ENCODE measurements around the gene SRL. TPM values are rescaled to one million over a fixed set of nuclear protein-coding genes. Genes with fewer than 3 reads are reported as not detected.
"Not testable (repeated sequence)": the region's sequence is repeated elsewhere in the genome, so short reads cannot be mapped to it uniquely, and the experiment has no call there.

The SRL gene
- total RNA-seq, 4 donors from 2014 or later = 1.2 to 3.4 (median 2.4) TPM

- no peak for ATAC-seq
- H3K36me3 ChIP-seq = no peaks in the 10 kb centered on the region
- no peaks in the 10 kb centered on the region for H3K4me1 ChIP-seq
- TF ChIP-seq EP300 (IDR thresholded peaks at IDR 0.05) (no peak), POLR2A (IDR thresholded peaks at IDR 0.05) (no peak), POLR2AphosphoS5 (IDR thresholded peaks at IDR 0.05) (no peak)
- TF ChIP-seq, protein P1, sequence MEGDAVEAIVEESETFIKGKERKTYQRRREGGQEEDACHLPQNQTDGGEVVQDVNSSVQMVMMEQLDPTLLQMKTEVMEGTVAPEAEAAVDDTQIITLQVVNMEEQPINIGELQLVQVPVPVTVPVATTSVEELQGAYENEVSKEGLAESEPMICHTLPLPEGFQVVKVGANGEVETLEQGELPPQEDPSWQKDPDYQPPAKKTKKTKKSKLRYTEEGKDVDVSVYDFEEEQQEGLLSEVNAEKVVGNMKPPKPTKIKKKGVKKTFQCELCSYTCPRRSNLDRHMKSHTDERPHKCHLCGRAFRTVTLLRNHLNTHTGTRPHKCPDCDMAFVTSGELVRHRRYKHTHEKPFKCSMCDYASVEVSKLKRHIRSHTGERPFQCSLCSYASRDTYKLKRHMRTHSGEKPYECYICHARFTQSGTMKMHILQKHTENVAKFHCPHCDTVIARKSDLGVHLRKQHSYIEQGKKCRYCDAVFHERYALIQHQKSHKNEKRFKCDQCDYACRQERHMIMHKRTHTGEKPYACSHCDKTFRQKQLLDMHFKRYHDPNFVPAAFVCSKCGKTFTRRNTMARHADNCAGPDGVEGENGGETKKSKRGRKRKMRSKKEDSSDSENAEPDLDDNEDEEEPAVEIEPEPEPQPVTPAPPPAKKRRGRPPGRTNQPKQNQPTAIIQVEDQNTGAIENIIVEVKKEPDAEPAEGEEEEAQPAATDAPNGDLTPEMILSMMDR (IDR thresholded peaks at IDR 0.05) = no peak
- no peak overlapping the region for H3K4me3 ChIP-seq
- WGBS, 2 donors (ENCODE audit: low coverage in 1 of 2) = 77 to 88% methylated on average over 9 of the region's 13 CpGs
- no peak overlapping the region for H3K27ac ChIP-seq
- H3K27me3 ChIP-seq = no peaks in the 10 kb centered on the region
- H3K9me3 ChIP-seq = no peaks in the 10 kb centered on the region
Observed at GRCh38 chr16:4158143-4159093, 83.5 kb downstream of the SRL start.

DNA sequence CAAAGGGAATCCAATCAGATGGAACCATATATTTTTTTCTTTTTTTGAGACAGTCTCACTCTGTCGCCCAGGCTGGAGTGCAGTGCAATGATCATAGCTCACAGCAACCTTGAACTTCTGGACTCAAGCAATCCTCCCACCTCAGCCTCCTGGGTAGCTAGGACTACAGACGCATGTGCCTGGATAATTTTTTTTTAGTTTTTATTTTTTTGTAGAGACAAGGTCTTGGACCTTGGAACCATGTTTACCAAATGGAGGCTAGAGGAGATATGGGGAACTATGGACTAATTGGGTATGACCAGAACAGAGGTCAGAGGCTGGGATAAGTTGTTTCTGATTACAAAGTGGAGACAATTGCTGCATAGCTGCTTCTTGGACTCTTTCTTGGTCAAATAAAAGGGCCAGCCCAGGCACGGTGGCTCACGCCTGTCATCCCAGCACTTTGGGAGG lies 84.5 kb downstream of the SRL start:
- Histone ChIP-seq H3K9me3 (no peaks in the 10 kb centered on the region), H3K4me1 (no peaks in the 10 kb centered on the region), H3K27ac (no peak overlapping the region), H3K4me3 (no peak overlapping the region), H3K36me3 (no peaks in the 10 kb centered on the region), H3K27me3 (no peaks in the 10 kb centered on the region)
- ATAC-seq = no peak
- WGBS, 2 donors (ENCODE audit: low coverage in 1 of 2) = 74 to 79% methylated on average over 2 to 3 of the region's 4 CpGs
- TF ChIP-seq EP300 (IDR thresholded peaks at IDR 0.05) (no peak), POLR2AphosphoS5 (IDR thresholded peaks at IDR 0.05) (no peak), POLR2A (IDR thresholded peaks at IDR 0.05) (no peak)
- TF ChIP-seq, protein P1 (IDR thresholded peaks at IDR 0.05) = no peak

DNA sequence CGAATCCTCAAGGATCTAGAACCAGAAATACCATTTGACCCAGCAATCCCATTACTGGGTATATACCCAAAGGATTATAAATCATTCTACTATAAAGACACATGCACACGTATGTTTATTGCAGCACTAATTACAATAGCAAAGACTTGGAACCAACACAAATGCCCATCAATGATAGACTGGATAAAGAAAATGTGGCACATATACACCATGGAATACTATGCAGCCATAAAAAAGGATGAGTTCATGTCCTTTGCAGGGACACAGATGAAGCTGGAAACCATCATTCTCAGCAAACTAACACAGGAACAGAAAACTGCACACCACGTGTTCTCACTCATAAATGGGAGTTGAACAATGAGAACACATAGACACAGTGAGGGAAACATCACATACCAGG lies 85.4 kb downstream of the SRL start:
- not testable (repeated sequence) for H3K4me3 ChIP-seq, H3K27ac ChIP-seq, H3K4me1 ChIP-seq, H3K9me3 ChIP-seq, H3K27me3 ChIP-seq, ATAC-seq, H3K36me3 ChIP-seq
- 81 to 100% methylated on average over 3 of the region's 3 CpGs for WGBS, 2 donors (ENCODE audit: low coverage in 1 of 2)

DNA sequence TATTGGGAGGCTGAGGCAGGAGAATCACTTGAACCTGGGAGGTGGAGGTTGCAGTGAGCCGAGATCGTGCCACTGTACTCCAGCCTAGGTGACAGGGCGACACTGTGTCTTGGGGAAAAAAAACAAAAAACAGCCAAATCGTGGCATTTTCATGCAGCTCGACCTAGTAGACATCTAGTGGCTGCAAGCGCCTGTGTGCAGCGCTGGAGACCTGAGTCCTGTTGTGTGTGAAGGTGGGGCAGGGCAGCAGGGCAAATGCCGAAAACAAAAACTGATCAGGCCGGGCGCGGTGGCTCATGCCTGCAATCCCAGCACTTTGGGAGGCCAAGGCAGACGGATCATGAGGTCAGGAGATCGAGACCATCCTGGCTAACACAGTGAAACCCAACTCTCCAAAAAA lies 88.5 kb downstream of the SRL start:
- WGBS, 2 donors (ENCODE audit: low coverage in 1 of 2) = 78 to 85% methylated on average over 4 to 13 of the region's 13 CpGs

GRCh38 chr16:4152267-4152666 lies 89.6 kb downstream of the SRL start:
- no peaks in the 10 kb centered on the region for H3K36me3 ChIP-seq
- H3K9me3 ChIP-seq = no peaks in the 10 kb centered on the region
- ATAC-seq = no peak
- H3K27me3 ChIP-seq = no peaks in the 10 kb centered on the region
- TF ChIP-seq, protein P1 (IDR thresholded peaks at IDR 0.05) = no peak
- TF ChIP-seq POLR2AphosphoS5 (IDR thresholded peaks at IDR 0.05) = no peak
- no peak overlapping the region for H3K4me3 ChIP-seq
- no peak overlapping the region for H3K27ac ChIP-seq
- no peaks in the 10 kb centered on the region for H3K4me1 ChIP-seq
- 70% methylated on average over 5 of the region's 5 CpGs; no CpG with 5 or more reads in 1 of the 2 donors for WGBS, 2 donors (ENCODE audit: low coverage in 1 of 2)

More for the DNA sequence above, 88.5 kb downstream of the SRL start:
- not testable (repeated sequence) for H3K27ac ChIP-seq, H3K4me1 ChIP-seq, H3K9me3 ChIP-seq, H3K27me3 ChIP-seq, ATAC-seq, H3K4me3 ChIP-seq, H3K36me3 ChIP-seq

GRCh38 chr16:4147236-4147635 lies 94.6 kb downstream of the SRL start:
- no peaks in the 10 kb centered on the region for H3K36me3 ChIP-seq
- no peaks in the 10 kb centered on the region for H3K4me1 ChIP-seq
- WGBS, 2 donors (ENCODE audit: low coverage in 1 of 2) = 87 to 93% methylated on average over 3 to 9 of the region's 10 CpGs
- H3K27ac ChIP-seq = no peak overlapping the region
- H3K27me3 ChIP-seq = no peaks in the 10 kb centered on the region
- H3K9me3 ChIP-seq = no peaks in the 10 kb centered on the region
- TF ChIP-seq EP300 (IDR thresholded peaks at IDR 0.05) (no peak), POLR2A (IDR thresholded peaks at IDR 0.05) (no peak), POLR2AphosphoS5 (IDR thresholded peaks at IDR 0.05) (no peak)
- TF ChIP-seq, protein P1 (IDR thresholded peaks at IDR 0.05) = no peak
- no peak overlapping the region for H3K4me3 ChIP-seq
- ATAC-seq = no peak
